Testis (tissue), 2 donors: ENCODE results near the gene KLK3.

Experiments used
- CTCF ChIP-seq, 3 experiments: fragments of 450-650 bp in 2 of 3; fragments of 200-600 bp in 1 of 3; sonication (generic) in 1 of 3; IDR thresholded peaks; one replicate each; pipeline ENCODE4 v1.5.1; 2016 to 2019; ENCODE audit warnings: antibody characterized with exemption in 3 of 3, mild to moderate bottlenecking in 2 of 3, moderate library complexity in 1 of 3
- POLR2A ChIP-seq: fragments of 450-650 bp; IDR thresholded peaks from one replicate; pipeline ENCODE4 v1.6.1; 2017; ENCODE audit warnings: antibody characterized with exemption, mild to moderate bottlenecking, moderate library complexity

DNA sequence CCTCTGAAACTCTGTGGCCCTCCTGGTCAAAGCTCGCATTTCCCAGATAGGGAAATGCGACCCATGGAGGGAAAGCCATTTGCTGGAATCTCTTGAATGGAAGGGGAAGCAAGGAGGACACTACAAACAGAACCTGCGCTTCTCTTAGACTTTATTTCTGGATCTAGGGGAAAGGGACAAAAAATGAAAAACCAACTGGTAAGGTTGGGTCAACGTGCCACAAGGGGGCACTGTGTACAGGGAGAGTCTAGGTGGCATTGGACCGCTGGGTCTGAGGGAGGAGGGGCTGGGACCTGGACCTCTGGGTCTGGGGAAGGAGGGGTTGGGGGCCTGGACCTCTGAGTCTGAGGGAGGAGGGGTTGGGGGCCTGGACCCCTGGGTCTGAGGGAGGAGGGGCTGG lies 51.5 kb downstream of the KLK3 start:
- no peak for TF ChIP-seq POLR2A
- TF ChIP-seq CTCF (IDR thresholded peaks at IDR 0.05) = peak in 1 of 3 experiments; percentile 33
